ENCODE measurements around the gene WAC. TPM values are rescaled to one million over a fixed set of nuclear protein-coding genes. Genes with fewer than 3 reads are reported as not detected.

WAC gene
- total RNA-seq, 2 experiments from 2014 or later: 111 to 121 TPM

GRCh38 chr10:28548781-28549498 is 16.0 kb downstream of the WAC start:
- no peaks in the 10 kb centered on the region for H3K9me3 ChIP-seq (ENCODE audit: low read length)
- no peaks in the 10 kb centered on the region for H3K9me2 ChIP-seq (ENCODE audit: insufficient read depth, low read length)
- no TSS peak for BruUV-seq (replicated peaks)
- peaks cover 98% of the 10 kb centered on the region for H3K36me3 ChIP-seq (ENCODE audit: insufficient read depth, low read length)
- ChIA-PET POLR2A (interaction anchor here (0.6 to 1.2 kb wide), 3 partner anchors 12 to 62 kb away, joined by 3 to 6 read pairs (median 4); no protein-coding TSS in a partner anchor), CTCF (ENCODE audit: unreplicated experiment) (no interaction called here)
- H2AFZ ChIP-seq (ENCODE audit: low read length): no peak overlapping the region
- no peak overlapping the region for H3K27ac ChIP-seq (ENCODE audit: low read depth, low read length, poor library complexity, severe bottlenecking)
- H3K79me2 ChIP-seq (ENCODE audit: insufficient read depth, low read depth, low read length): peaks cover 100% of the 10 kb centered on the region
- no peak overlapping the region for H3K4me3 ChIP-seq (ENCODE audit: low read depth, low read length, poor library complexity, severe bottlenecking)
- no peak for DNase-seq (ENCODE audit: low spot score)
- peaks cover 16% of the 10 kb centered on the region for H3K4me1 ChIP-seq (ENCODE audit: insufficient read depth, low read length, poor library complexity, severe bottlenecking)
- H4K20me1 ChIP-seq (ENCODE audit: insufficient read depth, low read length): peaks cover 46% of the 10 kb centered on the region
- no peak for TF ChIP-seq EZH2phosphoT487 (IDR thresholded peaks at IDR 0.05; ENCODE audit: borderline replicate concordance, low read depth, low read length)
- TF ChIP-seq CTCF (conservative IDR thresholded peaks at IDR 0.05; ENCODE audit: low read length): no peak
- H3K4me2 ChIP-seq (ENCODE audit: low read length): no peak overlapping the region
- intact Hi-C loops (cut with micrococcal nuclease; ENCODE audit: unreplicated experiment): loop anchor here (5.0 kb wide), 1 partner anchor 38 kb away; no protein-coding TSS in a partner anchor

- Histone ChIP-seq H4K20me1 (ENCODE audit: insufficient read depth, low read length) (peaks cover 56% of the 10 kb centered on the region), H3K79me2 (ENCODE audit: insufficient read depth, low read depth, low read length) (peaks cover 100% of the 10 kb centered on the region), H3K9me3 (ENCODE audit: low read length) (no peaks in the 10 kb centered on the region), H3K4me3 (ENCODE audit: low read depth, low read length, poor library complexity, severe bottlenecking) (no peak overlapping the region), H2AFZ (ENCODE audit: low read length) (no peak overlapping the region), H3K27ac (ENCODE audit: low read depth, low read length, poor library complexity, severe bottlenecking) (no peak overlapping the region), H3K4me2 (ENCODE audit: low read length) (no peak overlapping the region), H3K9me2 (ENCODE audit: insufficient read depth, low read length) (no peaks in the 10 kb centered on the region), H3K4me1 (ENCODE audit: insufficient read depth, low read length, poor library complexity, severe bottlenecking) (peaks cover 25% of the 10 kb centered on the region), H3K36me3 (ENCODE audit: insufficient read depth, low read length) (peaks cover 98% of the 10 kb centered on the region)
- CTCF ChIA-PET (ENCODE audit: unreplicated experiment): no interaction called here
- TSS peak; percentile 17 for BruUV-seq (replicated peaks)
- TF ChIP-seq CTCF (conservative IDR thresholded peaks at IDR 0.05; ENCODE audit: low read length): no peak
- no peak for TF ChIP-seq EZH2phosphoT487 (IDR thresholded peaks at IDR 0.05; ENCODE audit: borderline replicate concordance, low read depth, low read length)
- intact Hi-C loops (cut with micrococcal nuclease; ENCODE audit: unreplicated experiment): no loop called here
- POLR2A ChIA-PET: interaction anchor here (0.5 to 3.5 kb wide), 12 partner anchors 9 to 201 kb away, joined by 3 to 24 read pairs (median 4); partner anchors contain the start of gene WAC
- DNase-seq (ENCODE audit: low spot score): no peak
Observed at GRCh38 chr10:28551086-28551485, 18.2 kb downstream of the WAC start.

GRCh38 chr10:28552775-28553174 is 19.9 kb downstream of the WAC start:
- peaks cover 65% of the 10 kb centered on the region for H4K20me1 ChIP-seq (ENCODE audit: insufficient read depth, low read length)
- CTCF ChIA-PET (ENCODE audit: unreplicated experiment): no interaction called here

More at GRCh38 chr10:28552775-28553174, 19.9 kb downstream of the WAC start:
- no peak for DNase-seq (ENCODE audit: low spot score)
- intact Hi-C loops (cut with micrococcal nuclease; ENCODE audit: unreplicated experiment): no loop called here
- no peak overlapping the region for H3K4me3 ChIP-seq (ENCODE audit: low read depth, low read length, poor library complexity, severe bottlenecking)
- peaks cover 100% of the 10 kb centered on the region for H3K79me2 ChIP-seq (ENCODE audit: insufficient read depth, low read depth, low read length)
- no peak overlapping the region for H3K4me2 ChIP-seq (ENCODE audit: low read length)
- H3K36me3 ChIP-seq (ENCODE audit: insufficient read depth, low read length): peaks cover 99% of the 10 kb centered on the region
- H3K9me2 ChIP-seq (ENCODE audit: insufficient read depth, low read length): no peaks in the 10 kb centered on the region
- POLR2A ChIA-PET: interaction anchor here (0.6 to 3.5 kb wide), 5 partner anchors 15 to 700 kb away, joined by 3 to 24 read pairs (median 3); no protein-coding TSS in a partner anchor
- peaks cover 25% of the 10 kb centered on the region for H3K4me1 ChIP-seq (ENCODE audit: insufficient read depth, low read length, poor library complexity, severe bottlenecking)
- BruUV-seq (replicated peaks): no TSS peak
- no peaks in the 10 kb centered on the region for H3K9me3 ChIP-seq (ENCODE audit: low read length)
- no peak overlapping the region for H2AFZ ChIP-seq (ENCODE audit: low read length)
- TF ChIP-seq EZH2phosphoT487 (IDR thresholded peaks at IDR 0.05; ENCODE audit: borderline replicate concordance, low read depth, low read length): no peak
- TF ChIP-seq CTCF (conservative IDR thresholded peaks at IDR 0.05; ENCODE audit: low read length): no peak
- H3K27ac ChIP-seq (ENCODE audit: low read depth, low read length, poor library complexity, severe bottlenecking): no peak overlapping the region
